HEK293 (cell line): ENCODE measurements around the gene MYO1D.

ENCODE experiments used
- CTCF ChIA-PET: fragments of 350-600 bp; formaldehyde crosslinking; extraction: SDS; loops from one replicate; lab custom pipeline; 2021; ENCODE audit warnings: antibody characterized with exemption; lab: Yijun Ruan, JAX
- POLR2A ChIA-PET: fragments of 300-600 bp; formaldehyde crosslinking; extraction: SDS; loops from one replicate; lab custom pipeline; 2020; ENCODE audit warnings: antibody characterized with exemption, inconsistent platforms; lab: Yijun Ruan, JAX
- H3K27ac ChIP-seq: fragments of 200-500 bp; sonication (Bioruptor generic); 2 replicates; pipeline ENCODE4 v1.5.1; 2014; ENCODE audit warnings: low read depth, low read length, control low read depth, inconsistent platforms; ENCODE audit errors: extremely low read depth
- H3K36me3 ChIP-seq, 2 experiments: fragments of 200-500 bp in 1 of 2; sonication (Bioruptor generic) in 1 of 2; 1 replicate in 1 of 2; 2 replicates in 1 of 2; pipeline ENCODE4 v1.5.1; 2014 to 2017; ENCODE audit warnings: inconsistent platforms in 2 of 2, low read length in 2 of 2; ENCODE audit not compliant: control insufficient read depth in 2 of 2, insufficient read depth in 1 of 2
- H3K4me1 ChIP-seq: fragments of 200-500 bp; sonication (Bioruptor generic); 2 replicates; pipeline ENCODE4 v1.5.1; 2014; ENCODE audit warnings: mild to moderate bottlenecking, low read length, inconsistent platforms; ENCODE audit not compliant: control insufficient read depth, insufficient read depth
- H3K4me3 ChIP-seq: 2 replicates; pipeline ENCODE4 v1.5.1; 2011; ENCODE audit warnings: low read depth, mild to moderate bottlenecking, control low read depth, low read length, moderate library complexity
- H3K9me3 ChIP-seq: fragments of 200-500 bp; sonication (Bioruptor generic); 2 replicates; pipeline ENCODE4 v1.5.1; 2014; ENCODE audit warnings: low read depth, low read length, inconsistent platforms; ENCODE audit not compliant: control insufficient read depth, insufficient read depth
- SP7 ChIP-seq: fragments of 450-650 bp; formaldehyde crosslinking; IDR thresholded peaks from 2 replicates; pipeline ENCODE4 v1.5.1; 2016; ENCODE audit warnings: missing biosample characterization, missing genetic modification characterization
- TCF7L2 ChIP-seq: IDR thresholded peaks from 2 replicates; pipeline ENCODE4 v1.6.1; 2011; ENCODE audit warnings: low read depth, mild to moderate bottlenecking, inconsistent platforms, low read length, moderate library complexity, borderline replicate concordance
- ZBTB11 ChIP-seq: fragments of 450-650 bp; formaldehyde crosslinking; conservative IDR thresholded peaks from 2 replicates; pipeline ENCODE4 v1.5.1; 2016; ENCODE audit warnings: low read depth, missing biosample characterization, missing genetic modification characterization
- ZBTB7A ChIP-seq: fragments of 450-650 bp; formaldehyde crosslinking; IDR thresholded peaks from 2 replicates; pipeline ENCODE4 v1.5.1; 2016; ENCODE audit warnings: low read depth, missing biosample characterization, missing genetic modification characterization
- ZNF114 ChIP-seq: fragments of 450-650 bp; formaldehyde crosslinking; IDR thresholded peaks from 2 replicates; pipeline ENCODE4 v1.5.0; 2017; ENCODE audit warnings: missing biosample characterization, missing genetic modification characterization
- ZNF26 ChIP-seq: fragments of 450-650 bp; formaldehyde crosslinking; IDR thresholded peaks from 2 replicates; pipeline ENCODE4 v1.5.1; 2016; ENCODE audit warnings: missing biosample characterization, missing genetic modification characterization
- ZNF350 ChIP-seq: fragments of 450-650 bp; formaldehyde crosslinking; IDR thresholded peaks from 2 replicates; pipeline ENCODE4 v1.5.0; 2017; ENCODE audit warnings: missing biosample characterization, mild to moderate bottlenecking, missing genetic modification characterization
- ZNF394 ChIP-seq: fragments of 450-650 bp; formaldehyde crosslinking; IDR thresholded peaks from 2 replicates; pipeline ENCODE4 v1.5.1; 2016; ENCODE audit warnings: missing biosample characterization, missing genetic modification characterization, mild to moderate bottlenecking, moderate library complexity, borderline replicate concordance
- ZNF626 ChIP-seq: fragments of 450-650 bp; sonication (Bioruptor Pico); formaldehyde crosslinking; IDR thresholded peaks from 2 replicates; pipeline ENCODE4 v1.5.1; 2018; ENCODE audit warnings: missing biosample characterization, missing genetic modification characterization, inconsistent platforms
- ZNF658 ChIP-seq: fragments of 450-650 bp; formaldehyde crosslinking; IDR thresholded peaks from 2 replicates; pipeline ENCODE4; 2016; ENCODE audit warnings: missing biosample characterization, missing genetic modification characterization
- ZNF707 ChIP-seq: fragments of 450-650 bp; formaldehyde crosslinking; IDR thresholded peaks from 2 replicates; pipeline ENCODE4 v1.5.1; 2016; ENCODE audit warnings: missing biosample characterization, missing genetic modification characterization
- ZNF76 ChIP-seq: fragments of 450-650 bp; formaldehyde crosslinking; IDR thresholded peaks from 2 replicates; pipeline ENCODE4; 2016; ENCODE audit warnings: low read depth, missing biosample characterization, missing genetic modification characterization, borderline replicate concordance
- ZNF830 ChIP-seq: fragments of 450-650 bp; IDR thresholded peaks from 2 replicates; pipeline ENCODE4 v1.5.0; 2018; ENCODE audit warnings: missing biosample characterization, missing genetic modification characterization, low read depth, mild to moderate bottlenecking, moderate library complexity
- TF ChIP-seq, protein P1 (sequence below): fragments of 450-650 bp; formaldehyde crosslinking; IDR thresholded peaks from 2 replicates; pipeline ENCODE4 v1.5.1; 2016; ENCODE audit warnings: missing biosample characterization, missing genetic modification characterization
- TF ChIP-seq, protein P2 (sequence below): fragments of 450-650 bp; formaldehyde crosslinking; optimal IDR thresholded peaks from 2 replicates; pipeline ENCODE3; 2016; ENCODE audit warnings: missing biosample characterization, mild to moderate bottlenecking, missing genetic modification characterization
- TF ChIP-seq, protein P3 (sequence below): sonication (generic); formaldehyde crosslinking; IDR thresholded peaks from 2 replicates; pipeline ENCODE4 v1.8.1; 2022; ENCODE audit warnings: mild to moderate bottlenecking, moderate library complexity, missing genetic modification reagents
- TF ChIP-seq, protein P4 (sequence below): fragments of 450-650 bp; formaldehyde crosslinking; IDR thresholded peaks from 2 replicates; pipeline ENCODE4 v1.5.1; 2016; ENCODE audit warnings: missing biosample characterization, missing genetic modification characterization

MYO1D gene

DNA sequence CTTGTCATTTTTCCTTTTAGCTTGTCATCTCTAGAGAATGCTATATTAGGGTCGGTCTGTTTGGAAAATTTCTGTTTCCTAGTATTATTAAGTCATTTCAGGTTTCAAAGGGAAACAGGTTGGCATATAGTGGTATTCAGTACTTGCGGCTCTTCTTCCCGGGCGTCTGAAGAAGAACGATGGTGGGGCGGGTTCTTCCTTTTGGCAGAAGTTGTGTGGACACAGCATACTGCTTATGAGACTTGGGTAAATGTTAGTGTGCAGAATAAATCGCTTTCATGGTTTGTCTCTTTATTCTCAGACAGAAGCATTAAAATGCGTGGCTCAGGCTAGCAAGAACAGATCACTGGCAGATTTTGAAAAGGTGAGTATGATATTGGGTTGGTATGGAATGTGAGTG is 399.7 kb downstream of the MYO1D start:
- Histone ChIP-seq H3K4me3 (no peak overlapping the region), H3K36me3 (peaks cover 97 to 98% of the 10 kb centered on the region in 2 experiments), H3K4me1 (no peaks in the 10 kb centered on the region), H3K9me3 (no peaks in the 10 kb centered on the region), H3K27ac (no peak overlapping the region)
- ChIA-PET CTCF (interaction anchor here (0.8 to 2.6 kb wide), 2 partner anchors 15 to 29 kb away, joined by 3 to 38 read pairs; no protein-coding TSS in a partner anchor), POLR2A (no interaction called here)
- TF ChIP-seq ZNF626 (no peak), ZBTB11 (tag by site-specific recombination) (no peak), ZNF350 (tag by site-specific recombination) (no peak), ZNF830 (tag by site-specific recombination) (no peak), ZNF76 (tag by site-specific recombination) (no peak), TCF7L2 (no peak), ZNF658 (no peak), ZNF707 (tag by site-specific recombination) (no peak), SP7 (no peak), ZNF114 (tag by site-specific recombination) (no peak), ZNF26 (tag by site-specific recombination) (no peak), ZNF394 (tag by site-specific recombination) (no peak), ZBTB7A (tag by site-specific recombination) (no peak)
- TF ChIP-seq, protein P1, sequence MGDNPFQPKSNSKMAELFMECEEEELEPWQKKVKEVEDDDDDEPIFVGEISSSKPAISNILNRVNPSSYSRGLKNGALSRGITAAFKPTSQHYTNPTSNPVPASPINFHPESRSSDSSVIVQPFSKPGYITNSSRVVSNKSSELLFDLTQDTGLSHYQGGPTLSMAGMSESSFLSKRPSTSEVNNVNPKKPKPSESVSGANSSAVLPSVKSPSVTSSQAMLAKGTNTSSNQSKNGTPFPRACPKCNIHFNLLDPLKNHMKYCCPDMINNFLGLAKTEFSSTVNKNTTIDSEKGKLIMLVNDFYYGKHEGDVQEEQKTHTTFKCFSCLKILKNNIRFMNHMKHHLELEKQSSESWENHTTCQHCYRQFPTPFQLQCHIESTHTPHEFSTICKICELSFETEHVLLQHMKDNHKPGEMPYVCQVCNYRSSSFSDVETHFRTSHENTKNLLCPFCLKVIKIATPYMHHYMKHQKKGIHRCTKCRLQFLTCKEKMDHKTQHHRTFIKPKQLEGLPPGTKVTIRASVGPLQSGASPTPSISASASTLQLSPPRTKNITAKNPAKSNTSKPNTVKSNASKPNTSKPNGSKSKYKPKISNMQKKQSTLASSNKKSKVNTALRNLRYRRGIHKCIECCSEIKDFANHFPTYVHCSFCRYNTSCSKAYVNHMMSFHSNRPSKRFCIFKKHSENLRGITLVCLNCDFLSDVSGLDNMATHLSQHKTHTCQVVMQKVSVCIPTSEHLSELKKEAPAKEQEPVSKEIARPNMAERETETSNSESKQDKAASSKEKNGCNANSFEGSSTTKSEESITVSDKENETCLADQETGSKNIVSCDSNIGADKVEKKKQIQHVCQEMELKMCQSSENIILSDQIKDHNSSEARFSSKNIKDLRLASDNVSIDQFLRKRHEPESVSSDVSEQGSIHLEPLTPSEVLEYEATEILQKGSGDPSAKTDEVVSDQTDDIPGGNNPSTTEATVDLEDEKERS, result no peak
- TF ChIP-seq, protein P2, sequence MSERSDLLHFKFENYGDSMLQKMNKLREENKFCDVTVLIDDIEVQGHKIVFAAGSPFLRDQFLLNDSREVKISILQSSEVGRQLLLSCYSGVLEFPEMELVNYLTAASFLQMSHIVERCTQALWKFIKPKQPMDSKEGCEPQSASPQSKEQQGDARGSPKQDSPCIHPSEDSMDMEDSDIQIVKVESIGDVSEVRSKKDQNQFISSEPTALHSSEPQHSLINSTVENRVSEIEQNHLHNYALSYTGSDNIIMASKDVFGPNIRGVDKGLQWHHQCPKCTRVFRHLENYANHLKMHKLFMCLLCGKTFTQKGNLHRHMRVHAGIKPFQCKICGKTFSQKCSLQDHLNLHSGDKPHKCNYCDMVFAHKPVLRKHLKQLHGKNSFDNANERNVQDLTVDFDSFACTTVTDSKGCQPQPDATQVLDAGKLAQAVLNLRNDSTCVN (tag by site-specific recombination), result no peak
- TF ChIP-seq, protein P3, sequence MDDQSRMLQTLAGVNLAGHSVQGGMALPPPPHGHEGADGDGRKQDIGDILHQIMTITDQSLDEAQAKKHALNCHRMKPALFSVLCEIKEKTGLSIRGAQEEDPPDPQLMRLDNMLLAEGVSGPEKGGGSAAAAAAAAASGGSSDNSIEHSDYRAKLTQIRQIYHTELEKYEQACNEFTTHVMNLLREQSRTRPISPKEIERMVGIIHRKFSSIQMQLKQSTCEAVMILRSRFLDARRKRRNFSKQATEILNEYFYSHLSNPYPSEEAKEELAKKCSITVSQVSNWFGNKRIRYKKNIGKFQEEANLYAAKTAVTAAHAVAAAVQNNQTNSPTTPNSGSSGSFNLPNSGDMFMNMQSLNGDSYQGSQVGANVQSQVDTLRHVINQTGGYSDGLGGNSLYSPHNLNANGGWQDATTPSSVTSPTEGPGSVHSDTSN (CRISPR knock-in tag), result no peak
- TF ChIP-seq, protein P4, sequence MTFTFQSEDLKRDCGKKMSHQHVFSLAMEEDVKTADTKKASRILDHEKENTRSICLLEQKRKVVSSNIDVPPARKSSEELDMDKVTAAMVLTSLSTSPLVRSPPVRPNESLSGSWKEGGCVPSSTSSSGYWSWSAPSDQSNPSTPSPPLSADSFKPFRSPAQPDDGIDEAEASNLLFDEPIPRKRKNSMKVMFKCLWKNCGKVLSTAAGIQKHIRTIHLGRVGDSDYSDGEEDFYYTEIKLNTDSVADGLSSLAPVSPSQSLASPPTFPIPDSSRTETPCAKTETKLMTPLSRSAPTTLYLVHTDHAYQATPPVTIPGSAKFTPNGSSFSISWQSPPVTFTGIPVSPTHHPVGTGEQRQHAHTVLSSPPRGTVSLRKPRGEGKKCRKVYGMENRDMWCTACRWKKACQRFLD (tag by site-specific recombination), result no peak
